ENCODE data around the gene EDAR.

EDAR gene

GRCh38 chr2:108921096-108922030 is 67.7 kb downstream of the EDAR start:
- DNase-seq (ENCODE audit: extremely low spot score), result no peak
- POLR2A ChIA-PET, result no interaction called here
- CTCF ChIA-PET, result no interaction called here
- TF ChIP-seq HDGF (IDR thresholded peaks at IDR 0.05; ENCODE audit: borderline replicate concordance) (no peak), SUZ12 (IDR thresholded peaks at IDR 0.05) (no peak), PKNOX1 (IDR thresholded peaks at IDR 0.05) (no peak), ARNT (IDR thresholded peaks at IDR 0.05) (no peak), SP1 (IDR thresholded peaks at IDR 0.05) (no peak), BHLHE40 (IDR thresholded peaks at IDR 0.05; ENCODE audit: borderline replicate concordance) (no peak), TARDBP (IDR thresholded peaks at IDR 0.05) (no peak)

- ChIA-PET CTCF (interaction anchor here (0.7 kb wide), 1 partner anchor 75 kb away, joined by 3 read pairs; no protein-coding TSS in a partner anchor), POLR2A (no interaction called here)
- no peak for DNase-seq (ENCODE audit: extremely low spot score)
- TF ChIP-seq ZNF384 (IDR thresholded peaks at IDR 0.05) (no peak), TARDBP (IDR thresholded peaks at IDR 0.05) (no peak), SUZ12 (IDR thresholded peaks at IDR 0.05) (no peak), SP1 (IDR thresholded peaks at IDR 0.05) (no peak), BHLHE40 (IDR thresholded peaks at IDR 0.05; ENCODE audit: borderline replicate concordance) (no peak), FOXM1 (IDR thresholded peaks at IDR 0.05; ENCODE audit: borderline replicate concordance) (no peak), L3MBTL2 (conservative IDR thresholded peaks at IDR 0.05) (no peak), NFRKB (IDR thresholded peaks at IDR 0.05) (no peak), CTBP1 (IDR thresholded peaks at IDR 0.05; ENCODE audit: borderline replicate concordance) (no peak), FOXK2 (IDR thresholded peaks at IDR 0.05) (no peak), ELF4 (IDR thresholded peaks at IDR 0.05) (no peak), FOXA1 (IDR thresholded peaks at IDR 0.05) (no peak), ARNT (IDR thresholded peaks at IDR 0.05) (no peak)
Observed at GRCh38 chr2:108920686-108921085, 68.3 kb downstream of the EDAR start.

GRCh38 chr2:108919571-108920373 is 69.2 kb downstream of the EDAR start:
- POLR2A ChIA-PET, result no interaction called here
- CTCF ChIA-PET, result interaction anchor here (0.6 to 0.7 kb wide), 2 partner anchors 75 to 181 kb away, joined by 3 read pairs; no protein-coding TSS in a partner anchor
- DNase-seq (ENCODE audit: extremely low spot score), result no peak
- TF ChIP-seq SUZ12 (IDR thresholded peaks at IDR 0.05), result no peak
- no peak for TF ChIP-seq TARDBP (IDR thresholded peaks at IDR 0.05)
- TF ChIP-seq LEF1 (IDR thresholded peaks at IDR 0.05; ENCODE audit: borderline replicate concordance), result no peak
- no peak for TF ChIP-seq FOXA1 (IDR thresholded peaks at IDR 0.05)
- TF ChIP-seq NFRKB (IDR thresholded peaks at IDR 0.05), result no peak
- no peak for TF ChIP-seq PKNOX1 (IDR thresholded peaks at IDR 0.05)
- TF ChIP-seq ZNF384 (IDR thresholded peaks at IDR 0.05), result no peak
- no peak for TF ChIP-seq FOXM1 (IDR thresholded peaks at IDR 0.05; ENCODE audit: borderline replicate concordance)
- TF ChIP-seq ELF4 (IDR thresholded peaks at IDR 0.05), result no peak
- no peak for TF ChIP-seq FOXK2 (IDR thresholded peaks at IDR 0.05)
- TF ChIP-seq CTBP1 (IDR thresholded peaks at IDR 0.05; ENCODE audit: borderline replicate concordance), result no peak

GRCh38 chr2:108918941-108919341 is 70.1 kb downstream of the EDAR start:
- ChIA-PET CTCF (interaction anchor here (0.6 kb wide), 1 partner anchor 182 kb away, joined by 3 read pairs; no protein-coding TSS in a partner anchor), POLR2A (no interaction called here)
- TF ChIP-seq SUZ12 (IDR thresholded peaks at IDR 0.05) (no peak), BHLHE40 (IDR thresholded peaks at IDR 0.05; ENCODE audit: borderline replicate concordance) (no peak), FOXK2 (IDR thresholded peaks at IDR 0.05) (no peak)
- DNase-seq (ENCODE audit: extremely low spot score), result no peak

- ChIA-PET POLR2A (no interaction called here), CTCF (no interaction called here)
- TF ChIP-seq NFRKB (IDR thresholded peaks at IDR 0.05), result no peak
- TF ChIP-seq LEF1 (IDR thresholded peaks at IDR 0.05; ENCODE audit: borderline replicate concordance), result no peak
- no peak for TF ChIP-seq FOXA1 (IDR thresholded peaks at IDR 0.05)
- no peak for TF ChIP-seq TARDBP (IDR thresholded peaks at IDR 0.05)
- TF ChIP-seq L3MBTL2 (conservative IDR thresholded peaks at IDR 0.05), result no peak
- no peak for TF ChIP-seq PKNOX1 (IDR thresholded peaks at IDR 0.05)
- no peak for TF ChIP-seq HDGF (IDR thresholded peaks at IDR 0.05; ENCODE audit: borderline replicate concordance)
- no peak for TF ChIP-seq CTBP1 (IDR thresholded peaks at IDR 0.05; ENCODE audit: borderline replicate concordance)
- no peak for TF ChIP-seq FOXK2 (IDR thresholded peaks at IDR 0.05)
- no peak for TF ChIP-seq FOXM1 (IDR thresholded peaks at IDR 0.05; ENCODE audit: borderline replicate concordance)
- TF ChIP-seq BHLHE40 (IDR thresholded peaks at IDR 0.05; ENCODE audit: borderline replicate concordance), result no peak
- TF ChIP-seq ARNT (IDR thresholded peaks at IDR 0.05), result no peak
- TF ChIP-seq ZNF384 (IDR thresholded peaks at IDR 0.05), result no peak
- no peak for TF ChIP-seq SP1 (IDR thresholded peaks at IDR 0.05)
- TF ChIP-seq SUZ12 (IDR thresholded peaks at IDR 0.05), result no peak
- no peak for TF ChIP-seq ELF4 (IDR thresholded peaks at IDR 0.05)
- DNase-seq (ENCODE audit: extremely low spot score), result no peak
Observed at GRCh38 chr2:108918156-108918874, 70.7 kb downstream of the EDAR start.
